OCI-LY3 (cell line): ENCODE results near the gene THEM4.

Source experiments
- H2AFZ ChIP-seq: fragments of 200-600, 300-600 bp; shearing (Covaris generic); 2 replicates; pipeline ENCODE4 v1.6.0; 2014; ENCODE audit warnings: antibody characterized with exemption, low read depth, low read length
- H3K27ac ChIP-seq: fragments of 200-600, 300-600 bp; sonication (generic); 2 replicates; pipeline ENCODE4 v1.5.1; 2014; ENCODE audit warnings: mild to moderate bottlenecking, low read length, moderate library complexity, mixed read lengths
- H3K27me3 ChIP-seq: fragments of 200-600, 300-600 bp; sonication (generic); 2 replicates; pipeline ENCODE4 v1.6.1; 2014; ENCODE audit warnings: low read depth, low read length, mixed read lengths
- H3K36me3 ChIP-seq: fragments of 200-600, 300-600 bp; sonication (generic); replicated peaks from 2 replicates; pipeline ENCODE3; 2014; ENCODE audit warnings: low read depth, low read length, mixed read lengths
- H3K4me1 ChIP-seq: fragments of 300-600, 200-600 bp; sonication (generic); 2 replicates; pipeline ENCODE4 v1.6.1; 2014; ENCODE audit warnings: low read length, mixed read lengths
- H3K4me2 ChIP-seq: fragments of 200-600, 300-600 bp; sonication (generic); 2 replicates; pipeline ENCODE4 v1.6.1; 2014; ENCODE audit warnings: low read length, mixed read lengths
- H3K4me3 ChIP-seq: fragments of 300-600, 200-600 bp; sonication (generic); 2 replicates; pipeline ENCODE4 v1.5.1; 2014; ENCODE audit warnings: antibody characterized with exemption, mild to moderate bottlenecking, low read length, moderate library complexity
- H3K79me2 ChIP-seq: fragments of 300-600, 200-600 bp; shearing (Covaris generic); 2 replicates; pipeline ENCODE4 v1.6.1; 2014; ENCODE audit warnings: mild to moderate bottlenecking, low read length, mixed read lengths
- H3K9ac ChIP-seq: fragments of 300-600, 200-600 bp; shearing (Covaris generic); 2 replicates; pipeline ENCODE4 v1.6.0; 2014; ENCODE audit warnings: mild to moderate bottlenecking, low read length, moderate library complexity
- H3K9me3 ChIP-seq: fragments of 200-600, 300-600 bp; shearing (Covaris generic); 2 replicates; pipeline ENCODE4 v1.6.1; 2014; ENCODE audit warnings: low read length, mixed read lengths; ENCODE audit not compliant: insufficient read depth
- H4K20me1 ChIP-seq: fragments of 200-600, 300-600 bp; sonication (generic); 2 replicates; pipeline ENCODE4 v1.6.1; 2016; ENCODE audit warnings: low read length, mixed read lengths; ENCODE audit not compliant: insufficient read depth
- CTCF ChIP-seq: fragments of 200-600, 300-600 bp; sonication (generic); IDR thresholded peaks from 2 replicates; pipeline ENCODE4 v1.5.1; 2014; ENCODE audit warnings: antibody characterized with exemption, low read length, low read depth
- EZH2phosphoT487 ChIP-seq: fragments of 200-600 bp; shearing (Covaris generic); IDR thresholded peaks from 2 replicates; pipeline ENCODE4 v1.6.1; 2018; ENCODE audit warnings: antibody characterized with exemption, mixed run types, low read depth

THEM4 gene

DNA sequence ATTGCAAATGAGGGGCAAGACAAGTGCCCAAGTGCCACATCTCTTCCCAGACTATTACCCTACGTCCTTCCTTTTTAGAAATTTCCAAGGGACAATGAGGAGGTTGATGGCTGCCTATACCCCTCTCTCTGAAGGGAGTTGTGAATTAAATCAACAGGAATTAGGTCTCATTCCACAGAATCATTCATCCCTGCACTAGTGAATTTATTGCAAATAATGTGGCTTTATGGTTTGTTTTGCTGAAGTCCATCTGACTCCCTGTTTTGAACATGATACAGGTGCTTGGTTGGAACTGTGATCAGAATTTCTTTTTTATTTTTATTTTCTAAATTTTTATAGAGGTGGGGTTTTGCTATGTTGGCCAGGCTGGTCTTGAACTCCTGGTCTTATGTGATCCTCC is 34.3 kb upstream of the THEM4 start:
- Histone ChIP-seq H2AFZ (no peak overlapping the region), H3K4me1 (peaks cover 24% of the 10 kb centered on the region), H3K79me2 (no peaks in the 10 kb centered on the region), H3K9ac (no peak overlapping the region), H4K20me1 (no peaks in the 10 kb centered on the region), H3K4me2 (no peak overlapping the region), H3K27ac (no peak overlapping the region), H3K27me3 (no peaks in the 10 kb centered on the region), H3K36me3 (no peaks in the 10 kb centered on the region), H3K9me3 (no peaks in the 10 kb centered on the region), H3K4me3 (no peak overlapping the region)
- TF ChIP-seq CTCF (no peak), EZH2phosphoT487 (no peak)

DNA sequence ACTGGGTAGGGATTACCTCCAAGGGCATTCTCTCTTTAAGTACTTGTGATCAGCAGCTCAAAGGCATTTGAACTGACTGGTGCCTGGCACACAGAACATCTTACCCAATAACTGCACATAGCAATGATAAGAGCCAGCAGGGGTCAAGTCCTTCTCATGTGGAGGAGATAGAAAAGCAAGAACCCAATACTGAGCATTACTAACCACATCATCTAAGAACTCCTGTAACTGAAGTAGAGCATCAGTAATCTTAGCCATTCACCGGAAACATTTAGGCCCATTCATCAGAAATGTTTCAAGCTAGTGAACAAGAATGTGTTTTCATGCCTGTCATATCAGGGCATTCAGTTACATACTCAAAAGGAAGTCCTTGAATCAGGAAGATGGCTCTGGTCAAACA is 33.6 kb upstream of the THEM4 start:
- no peak overlapping the region for H3K9ac ChIP-seq
- H3K27me3 ChIP-seq, result no peaks in the 10 kb centered on the region
- H3K4me1 ChIP-seq, result peaks cover 24% of the 10 kb centered on the region
- H3K9me3 ChIP-seq, result no peaks in the 10 kb centered on the region
- no peak for TF ChIP-seq CTCF
- TF ChIP-seq EZH2phosphoT487, result no peak
- H3K79me2 ChIP-seq, result no peaks in the 10 kb centered on the region
- H3K36me3 ChIP-seq, result no peaks in the 10 kb centered on the region
- H3K27ac ChIP-seq, result no peak overlapping the region
- 0 out of 2 replicates have a peak overlapping the region, but pooled peaks have one; percentile 14 for H2AFZ ChIP-seq
- H3K4me3 ChIP-seq, result no peak overlapping the region
- H4K20me1 ChIP-seq, result no peaks in the 10 kb centered on the region
- no peak overlapping the region for H3K4me2 ChIP-seq

- H3K79me2 ChIP-seq, result no peaks in the 10 kb centered on the region
- H3K4me1 ChIP-seq, result peaks cover 19% of the 10 kb centered on the region
- H3K27me3 ChIP-seq, result no peaks in the 10 kb centered on the region
- H4K20me1 ChIP-seq, result no peaks in the 10 kb centered on the region
- no peak overlapping the region for H3K9ac ChIP-seq
- no peaks in the 10 kb centered on the region for H3K9me3 ChIP-seq
- TF ChIP-seq EZH2phosphoT487 (no peak), CTCF (no peak)
- no peak overlapping the region for H3K4me3 ChIP-seq
- no peak overlapping the region for H3K4me2 ChIP-seq
- no peak overlapping the region for H2AFZ ChIP-seq
- no peak overlapping the region for H3K27ac ChIP-seq
- no peaks in the 10 kb centered on the region for H3K36me3 ChIP-seq
Observed at GRCh38 chr1:151940541-151940940, 31.2 kb upstream of the THEM4 start.

DNA sequence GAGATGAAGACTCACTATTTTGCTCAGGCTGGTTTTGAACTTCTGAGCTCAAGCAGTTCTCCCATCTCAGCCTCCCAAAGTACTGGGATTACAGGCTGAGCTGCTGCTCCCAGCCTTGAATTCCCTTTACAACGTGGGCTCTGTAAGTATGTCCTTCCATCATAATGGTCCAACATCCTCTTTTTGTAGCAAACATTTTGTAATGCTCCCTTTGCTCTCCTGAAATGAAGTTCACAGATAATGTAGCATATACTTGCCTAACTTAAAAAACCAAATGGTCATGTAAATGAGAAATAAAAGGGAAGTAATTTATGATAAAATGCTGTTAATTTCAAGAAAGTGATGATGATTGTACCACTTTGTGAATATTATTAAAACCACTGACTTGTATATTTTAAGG is 30.5 kb upstream of the THEM4 start:
- H3K4me1 ChIP-seq, result peaks cover 23% of the 10 kb centered on the region

More for the DNA sequence above, 30.5 kb upstream of the THEM4 start:
- no peak overlapping the region for H3K4me3 ChIP-seq
- H3K36me3 ChIP-seq, result no peaks in the 10 kb centered on the region
- no peaks in the 10 kb centered on the region for H3K79me2 ChIP-seq
- H4K20me1 ChIP-seq, result no peaks in the 10 kb centered on the region
- no peak overlapping the region for H3K4me2 ChIP-seq
- TF ChIP-seq EZH2phosphoT487 (no peak), CTCF (no peak)
- no peaks in the 10 kb centered on the region for H3K27me3 ChIP-seq
- H3K27ac ChIP-seq, result no peak overlapping the region
- no peak overlapping the region for H2AFZ ChIP-seq
- H3K9ac ChIP-seq, result no peak overlapping the region
- H3K9me3 ChIP-seq, result no peaks in the 10 kb centered on the region
